Measurements from ENCODE around the gene IDI1. TPM values are rescaled to one million over a fixed set of nuclear protein-coding genes. Genes with fewer than 3 reads are reported as not detected.

The IDI1 gene
- total and polyA plus RNA-seq, 2 of the 13 experiments (the other 11 are each of a cell fraction or from before 2014, with no cell fraction given) = 44.4 to 145 TPM

GRCh38 chr10:1048732-1049424 is at the start of gene IDI1 (continued):
- TF ChIP-seq REST (IDR thresholded peaks at IDR 0.05; ENCODE audit: borderline replicate concordance in 1 of 2, low read depth in 1 of 2, low read length in 2 of 2) (peak; percentile 38 to 79; a peak in 3 of 4 replicates), ZNF687 (CRISPR knock-in tag; IDR thresholded peaks at IDR 0.05) (peak; percentile 93), TFDP2 (CRISPR knock-in tag; IDR thresholded peaks at IDR 0.05) (peak; percentile 87), NR2F1 (CRISPR knock-in tag; IDR thresholded peaks at IDR 0.05) (peak in 1 of 2 experiments; percentile 56; a peak in 1 of 4 replicates), CREB1 (IDR thresholded peaks at IDR 0.05) (peak; percentile 90), CREB1 (CRISPR knock-in tag; IDR thresholded peaks at IDR 0.05) (peak; percentile 89), ZNF362 (CRISPR knock-in tag; IDR thresholded peaks at IDR 0.05; ENCODE audit: borderline replicate concordance) (no peak), TBL1XR1 (IDR thresholded peaks at IDR 0.05; ENCODE audit: borderline replicate concordance, low read length, partially characterized antibody) (peak; percentile 14), ZNF546 (CRISPR knock-in tag; conservative IDR thresholded peaks at IDR 0.05) (peak; percentile 55), THYN1 (CRISPR knock-in tag; IDR thresholded peaks at IDR 0.05; ENCODE audit: borderline replicate concordance, low read depth) (no peak), ZNF335 (CRISPR knock-in tag; IDR thresholded peaks at IDR 0.05) (0 out of 2 replicates have a peak, but pooled peaks have one; percentile 23), ZNF879 (CRISPR knock-in tag; IDR thresholded peaks at IDR 0.05) (no peak; the same call in 1 of the 2 replicates), MTF1 (CRISPR knock-in tag; IDR thresholded peaks at IDR 0.05) (no peak), CBFB (CRISPR knock-in tag; IDR thresholded peaks at IDR 0.05) (peak; percentile 89), RFXANK (CRISPR knock-in tag; IDR thresholded peaks at IDR 0.05) (peak; percentile 92), PCBP1 (IDR thresholded peaks at IDR 0.05; ENCODE audit: borderline replicate concordance, low read depth, low read length) (peak; percentile 95; the same call in 1 of the 2 replicates), ZNF615 (CRISPR knock-in tag; IDR thresholded peaks at IDR 0.05; ENCODE audit: borderline replicate concordance) (no peak), CENPT (CRISPR knock-in tag; IDR thresholded peaks at IDR 0.05; ENCODE audit: low read depth) (no peak), MTF2 (CRISPR knock-in tag; IDR thresholded peaks at IDR 0.05; ENCODE audit: borderline replicate concordance) (no peak)
